C1 segment of cervical spinal cord (tissue), 14 donors: ENCODE measurements around the gene CTLA4.

ENCODE experiments used
- DNase-seq, 14 donors: peaks; one replicate each; lab custom pipeline; 2025; lab: John Stamatoyannopoulos, UW

Gene CTLA4

DNA sequence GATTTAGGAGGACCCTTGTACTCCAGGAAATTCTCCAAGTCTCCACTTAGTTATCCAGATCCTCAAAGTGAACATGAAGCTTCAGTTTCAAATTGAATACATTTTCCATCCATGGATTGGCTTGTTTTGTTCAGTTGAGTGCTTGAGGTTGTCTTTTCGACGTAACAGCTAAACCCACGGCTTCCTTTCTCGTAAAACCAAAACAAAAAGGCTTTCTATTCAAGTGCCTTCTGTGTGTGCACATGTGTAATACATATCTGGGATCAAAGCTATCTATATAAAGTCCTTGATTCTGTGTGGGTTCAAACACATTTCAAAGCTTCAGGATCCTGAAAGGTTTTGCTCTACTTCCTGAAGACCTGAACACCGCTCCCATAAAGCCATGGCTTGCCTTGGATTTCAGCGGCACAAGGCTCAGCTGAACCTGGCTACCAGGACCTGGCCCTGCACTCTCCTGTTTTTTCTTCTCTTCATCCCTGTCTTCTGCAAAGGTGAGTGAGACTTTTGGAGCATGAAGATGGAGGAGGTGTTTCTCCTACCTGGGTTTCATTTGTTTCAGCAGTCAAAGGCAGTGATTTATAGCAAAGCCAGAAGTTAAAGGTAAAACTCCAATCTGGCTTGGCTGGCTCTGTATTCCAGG is at the start of gene CTLA4:
Gene CTLA4 (plus strand): TSS at position 211 of the 640 bp plus-strand sequence. CDS start 172 bp downstream, at position 383.
- DNase-seq, result no peak

DNA sequence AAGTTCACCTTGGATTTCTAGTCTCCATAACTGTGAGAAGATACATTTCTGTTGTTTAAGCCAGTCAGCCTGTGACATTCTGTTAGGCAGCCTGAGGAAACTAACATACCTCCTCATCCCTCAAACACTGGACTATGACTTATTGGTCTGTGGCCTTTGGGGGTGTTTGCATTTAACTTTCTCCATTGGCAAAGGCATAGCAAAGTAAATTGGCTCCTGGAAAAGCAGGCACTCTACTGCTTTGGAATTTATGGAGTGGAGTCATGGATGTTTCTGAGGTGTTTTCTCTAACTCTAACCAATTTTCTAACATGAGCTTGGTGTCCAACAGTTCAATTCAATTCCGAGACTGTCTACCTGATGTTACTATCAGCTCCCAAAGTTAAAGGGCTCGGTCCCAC is 48.9 kb upstream of the CTLA4 start:
- DNase-seq, result no peak

DNA sequence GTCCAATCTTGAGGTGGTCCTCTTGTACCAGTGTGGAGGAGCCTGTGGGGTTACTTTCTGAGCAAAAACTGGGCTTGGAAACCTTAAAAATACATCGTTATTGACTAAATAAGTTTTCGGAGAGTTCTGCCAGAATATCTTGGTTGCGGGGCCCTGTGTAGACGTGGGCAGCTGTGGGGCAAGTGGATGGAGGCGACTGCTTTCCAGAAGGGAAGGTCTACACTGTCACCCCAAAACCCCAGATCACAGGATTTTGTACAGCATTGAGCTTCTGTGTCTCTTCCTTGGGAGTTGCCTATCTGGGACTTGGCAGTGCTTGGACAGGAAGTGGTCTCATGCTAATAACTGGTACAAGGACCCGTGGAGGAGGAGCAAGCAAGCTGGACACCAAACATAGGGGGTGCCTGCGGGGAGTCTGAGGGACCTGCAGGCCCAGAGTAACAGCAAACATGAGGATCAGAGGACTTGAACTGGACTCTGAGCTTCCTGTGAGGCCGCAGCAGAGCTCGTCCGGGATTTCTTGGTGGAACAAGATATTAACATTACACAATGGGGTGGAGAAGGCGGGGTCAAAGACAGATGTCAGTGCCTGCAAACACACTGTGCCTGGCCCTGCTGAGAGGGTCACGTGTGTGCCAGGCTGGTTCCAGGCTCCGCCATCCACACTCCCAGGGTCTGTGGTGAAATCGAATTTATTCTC is 48.0 kb upstream of the CTLA4 start:
- DNase-seq, result no peak

GRCh38 chr2:203820969-203821368 is 46.6 kb upstream of the CTLA4 start:
- DNase-seq, result no peak

- DNase-seq, result no peak
Measured at GRCh38 chr2:203822240-203822639, 45.3 kb upstream of the CTLA4 start.

GRCh38 chr2:203823173-203823572 is 44.4 kb upstream of the CTLA4 start:
- no peak for DNase-seq

DNA sequence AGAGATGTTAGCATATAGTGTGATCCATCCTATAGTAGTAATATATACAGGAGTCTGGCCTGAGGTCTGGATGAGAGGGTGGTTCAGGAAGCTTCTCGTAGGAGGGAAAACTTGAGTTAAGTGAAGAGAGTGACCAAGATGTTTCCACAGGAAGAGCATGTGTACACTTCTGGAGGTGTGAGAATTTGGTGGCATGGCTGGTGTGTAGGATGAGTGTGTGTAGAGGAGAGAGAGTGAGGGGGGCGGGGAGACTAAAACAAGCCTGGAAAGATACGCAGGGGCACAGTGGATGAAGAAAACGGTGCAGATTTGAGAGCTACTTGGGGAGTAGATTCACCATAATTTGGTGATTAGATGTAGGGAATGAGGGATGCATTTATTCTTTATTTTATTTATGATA is 43.5 kb upstream of the CTLA4 start:
- no peak for DNase-seq

DNA sequence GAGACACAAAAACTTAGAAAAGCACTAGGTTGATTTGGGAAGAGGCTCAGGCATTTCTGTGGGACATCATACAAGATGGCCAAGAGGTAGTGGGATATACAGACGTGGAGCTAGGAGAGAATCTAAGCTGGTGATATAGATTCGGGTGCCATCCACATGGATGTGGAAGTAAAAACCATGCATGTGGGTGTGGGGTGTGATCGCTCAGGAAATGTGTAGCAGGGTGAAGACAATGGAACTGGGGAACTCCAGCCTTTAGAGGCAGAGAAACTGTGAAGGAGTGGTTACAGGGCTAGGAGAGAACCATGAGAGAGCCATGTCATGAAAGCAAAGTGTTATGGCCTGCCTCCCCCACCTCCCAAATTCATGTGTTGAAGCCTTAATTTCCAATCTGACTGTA is 43.0 kb upstream of the CTLA4 start:
- DNase-seq, result no peak

DNA sequence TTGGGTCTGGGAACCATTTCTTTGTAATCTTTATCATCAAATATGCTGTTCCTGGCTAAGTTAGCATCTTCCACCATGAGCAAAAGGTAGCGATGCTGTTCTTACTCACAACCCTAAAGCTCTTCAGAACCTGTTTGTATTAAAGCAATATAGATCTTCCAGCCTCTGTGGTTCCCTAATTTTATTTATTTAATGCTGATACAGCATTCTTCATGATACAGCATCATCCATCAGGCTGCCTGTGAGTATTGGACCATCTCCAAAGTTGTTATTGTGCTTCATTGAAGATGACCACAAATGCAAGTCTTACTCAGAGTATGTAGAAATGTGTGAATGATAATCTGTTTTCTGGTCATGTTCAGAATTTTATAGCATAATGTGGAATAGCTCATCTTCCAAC is 40.9 kb upstream of the CTLA4 start:
- DNase-seq, result no peak

- DNase-seq, result no peak
Measured at GRCh38 chr2:203830304-203831055, 37.1 kb upstream of the CTLA4 start.

GRCh38 chr2:203835420-203835819 is 32.2 kb upstream of the CTLA4 start:
- DNase-seq, result no peak

DNA sequence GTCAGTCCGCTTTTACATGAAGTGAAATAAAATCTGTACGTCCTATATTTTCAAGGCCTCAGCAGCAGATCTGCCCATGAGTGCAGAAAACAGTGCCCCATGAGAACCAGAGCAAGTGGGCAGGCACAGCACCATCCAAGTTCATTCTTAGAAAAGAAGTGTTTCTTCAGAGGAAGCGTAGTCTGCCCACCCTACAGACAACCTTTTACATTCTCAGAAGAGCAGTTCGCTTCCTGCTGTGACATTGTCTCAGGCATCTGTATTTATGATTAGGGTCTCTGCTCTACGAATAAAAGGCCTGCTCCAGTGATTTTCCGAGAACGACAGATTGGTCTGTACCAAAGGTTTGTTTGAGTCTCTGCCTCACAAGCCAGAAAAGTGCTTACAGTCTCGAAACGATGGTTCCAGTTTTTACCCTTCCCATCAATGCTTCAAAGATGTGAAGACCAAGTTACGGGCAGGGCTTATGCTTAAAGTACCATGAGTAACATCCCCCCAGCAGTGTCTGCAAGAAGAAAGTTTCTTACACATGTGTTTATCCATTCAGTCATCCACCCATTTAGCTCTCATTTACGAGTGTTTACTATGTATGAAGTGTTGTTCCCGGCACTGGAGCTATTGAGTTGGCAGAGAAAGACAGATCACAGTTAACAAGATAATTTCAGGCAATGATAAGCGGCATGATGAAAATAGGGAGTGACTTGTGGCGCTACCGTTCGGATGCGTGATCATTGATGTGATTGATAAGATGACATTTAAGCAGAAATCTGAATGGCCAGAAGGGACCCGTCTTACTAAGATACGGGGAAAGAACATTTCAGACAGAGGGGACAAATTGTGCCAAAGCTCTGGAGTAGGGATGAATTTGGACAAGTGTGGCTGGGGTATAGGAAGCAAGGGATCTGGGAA is 31.4 kb upstream of the CTLA4 start:
- DNase-seq, result no peak

- no peak for DNase-seq
Measured at GRCh38 chr2:203840655-203841205, 26.8 kb upstream of the CTLA4 start.

DNA sequence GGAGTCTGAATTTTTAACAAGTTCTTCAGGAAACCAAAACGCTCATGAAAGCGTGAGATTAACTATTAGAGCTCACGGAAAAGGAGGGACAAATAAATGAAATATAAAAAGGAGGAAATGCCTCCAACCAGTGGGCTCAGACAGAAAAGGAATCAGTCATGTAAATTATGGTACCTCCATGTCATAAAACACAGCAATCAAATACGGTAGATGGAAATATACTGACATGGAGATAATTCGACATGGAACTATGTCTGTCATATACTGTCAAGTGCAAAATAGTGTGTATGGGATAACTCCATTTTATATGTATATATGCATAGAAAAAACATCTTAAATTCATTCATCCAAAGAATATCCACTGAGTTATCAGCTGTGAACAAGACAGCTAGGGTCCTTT is 25.9 kb upstream of the CTLA4 start:
- no peak for DNase-seq

DNA sequence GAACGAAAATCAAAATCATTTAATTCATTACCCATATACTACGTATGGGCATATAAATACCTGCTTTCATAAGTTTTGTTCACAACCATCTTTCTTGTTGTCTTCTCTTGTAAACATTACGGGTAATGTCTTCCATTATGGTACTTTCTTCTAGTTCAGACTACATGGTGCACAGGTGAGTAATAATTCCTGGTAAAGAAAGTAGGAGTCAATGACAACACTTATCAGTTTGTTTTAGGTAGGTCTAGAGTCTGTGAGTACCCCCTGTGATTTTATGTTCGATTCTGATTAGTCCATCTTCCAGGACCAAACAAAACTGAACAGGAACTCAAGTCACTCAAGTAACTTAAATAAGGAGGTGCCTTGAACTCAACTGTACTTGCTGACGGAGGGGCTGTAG is 25.2 kb upstream of the CTLA4 start:
- no peak for DNase-seq

- DNase-seq, result no peak
Measured at GRCh38 chr2:203846490-203847105, 21.0 kb upstream of the CTLA4 start.

- no peak for DNase-seq
Measured at GRCh38 chr2:203849010-203849409, 18.6 kb upstream of the CTLA4 start.

DNA sequence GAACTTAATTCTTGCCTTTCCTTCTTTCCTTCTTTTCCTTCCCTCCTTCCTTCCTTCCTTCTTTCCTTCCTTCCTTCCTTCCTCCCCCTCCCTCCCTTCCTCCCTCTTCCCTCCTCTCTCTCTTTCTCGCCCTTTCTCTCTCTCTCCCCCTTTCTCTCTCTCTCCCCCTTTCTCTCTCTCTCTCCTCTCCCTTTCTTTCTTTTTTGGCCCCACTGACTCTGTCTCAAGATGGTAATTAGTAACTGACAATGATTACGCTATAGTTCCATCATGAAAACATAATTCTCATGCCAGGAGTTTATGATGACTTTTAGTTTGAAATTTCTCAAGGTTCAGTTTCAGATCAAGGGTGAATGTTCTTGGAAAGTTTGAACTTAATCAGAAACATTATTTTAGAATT is 14.8 kb upstream of the CTLA4 start:
- DNase-seq, result no peak

DNA sequence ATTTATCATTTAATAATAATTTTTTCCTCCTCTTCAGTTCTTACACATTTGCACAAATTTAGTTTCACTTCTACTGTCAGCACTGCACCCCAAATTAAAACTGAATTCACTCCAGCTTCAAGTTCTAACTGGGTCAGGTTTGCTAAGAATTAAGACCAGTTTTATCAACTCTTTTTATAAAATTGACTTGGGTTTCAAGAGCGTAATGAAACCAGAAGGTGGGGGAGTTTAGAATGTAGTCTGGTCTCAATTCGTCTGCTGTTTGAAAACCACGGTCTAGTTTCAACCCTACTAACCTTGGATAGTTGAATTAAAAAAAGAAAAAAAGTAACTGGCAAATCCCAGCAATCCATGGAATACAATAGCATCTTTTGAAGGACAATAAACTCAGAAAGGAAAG is 14.3 kb upstream of the CTLA4 start:
- DNase-seq, result no peak

GRCh38 chr2:203853722-203854121 is 13.8 kb upstream of the CTLA4 start:
- DNase-seq, result no peak

DNA sequence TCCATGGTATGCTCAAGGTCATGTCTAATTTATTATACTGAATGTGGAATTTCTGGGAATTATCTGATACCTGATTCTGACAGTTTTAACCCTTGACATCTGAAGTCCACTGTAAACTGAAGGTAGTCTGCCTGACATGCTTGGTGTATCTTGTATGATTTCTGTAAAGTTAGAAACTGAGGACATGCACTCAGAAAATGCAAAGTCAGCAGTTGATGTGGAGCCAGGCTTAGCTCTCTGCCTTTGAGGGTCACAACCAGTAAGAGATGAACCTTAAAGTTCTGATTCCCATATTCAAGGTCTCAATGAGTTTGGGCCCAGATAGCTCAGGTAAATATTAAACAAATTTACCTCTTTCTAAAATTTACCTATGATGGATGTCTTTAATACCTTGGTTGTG is 12.3 kb upstream of the CTLA4 start:
- DNase-seq, result no peak
